IMR-90 (cell line): ENCODE results near the gene CREG2. TPM values are rescaled to one million over a fixed set of nuclear protein-coding genes. Genes with fewer than 3 reads are reported as not detected.

Source experiments
- ATAC-seq: fragments of 200-7000 bp; cut with Tn5 transposase; 2 replicates; pipeline ENCODE4 v1.9.1; 2020; ENCODE audit warnings: low read depth, mild to moderate bottlenecking, moderate library complexity
- BruUV-seq: library from RNA; stranded (reverse); fragments of 400-500 nt; replicated peaks from 2 replicates; lab custom pipeline; 2021; lab: Mats Ljungman, UMichigan
- CTCF ChIA-PET: fragments of 300-600 bp; formaldehyde crosslinking; extraction: SDS; loops from one replicate; lab custom pipeline; 2021; ENCODE audit warnings: antibody characterized with exemption; lab: Yijun Ruan, JAX
- POLR2A ChIA-PET: fragments of 300-600 bp; sonication (Branson Sonifier 250); formaldehyde crosslinking; loops from one replicate; lab custom pipeline; 2022; ENCODE audit warnings: antibody characterized with exemption; ENCODE audit not compliant: unreplicated experiment; lab: Charles Lee
- DNase-seq: peaks from one replicate; pipeline ENCODE4 v3.0.0; 2013
- H2AFZ ChIP-seq: replicated peaks from 2 replicates; pipeline ENCODE3; 2013; ENCODE audit warnings: low read length, mild to moderate bottlenecking; ENCODE audit not compliant: poor library complexity
- H2AK5ac ChIP-seq: 2 replicates; pipeline ENCODE4 v1.6.1; 2013; ENCODE audit warnings: low read depth, low read length, inconsistent platforms
- H2AK9ac ChIP-seq: replicated peaks from 2 replicates; pipeline ENCODE3; 2013; ENCODE audit warnings: mild to moderate bottlenecking, low read depth, low read length, moderate library complexity; ENCODE audit not compliant: poor library complexity
- H2BK120ac ChIP-seq: 2 replicates; pipeline ENCODE4 v1.6.1; 2013; ENCODE audit warnings: low read depth, low read length, inconsistent platforms
- H2BK15ac ChIP-seq: 3 replicates; pipeline ENCODE4 v1.6.1; 2013; ENCODE audit warnings: low read depth, low read length, inconsistent platforms
- H2BK20ac ChIP-seq: 2 replicates; pipeline ENCODE4 v1.6.1; 2013; ENCODE audit warnings: low read depth, mild to moderate bottlenecking, inconsistent platforms, low read length, moderate library complexity
- H2BK5ac ChIP-seq: 2 replicates; pipeline ENCODE4 v1.6.1; 2013; ENCODE audit warnings: mild to moderate bottlenecking, low read depth, low read length, inconsistent platforms; ENCODE audit not compliant: poor library complexity, severe bottlenecking
- H3K14ac ChIP-seq: replicated peaks from 2 replicates; pipeline ENCODE4 v1.6.1; 2013; ENCODE audit warnings: low read depth, low read length, inconsistent platforms
- H3K18ac ChIP-seq: 2 replicates; pipeline ENCODE4 v1.6.1; 2013; ENCODE audit warnings: low read depth, low read length, control low read depth
- H3K23ac ChIP-seq: 2 replicates; pipeline ENCODE4 v1.6.1; 2013; ENCODE audit warnings: low read depth, low read length, inconsistent platforms
- H3K27ac ChIP-seq: 2 replicates; pipeline ENCODE4 v1.5.1; 2013; ENCODE audit warnings: mild to moderate bottlenecking, control low read depth, low read length; ENCODE audit not compliant: insufficient read depth
- H3K27me3 ChIP-seq: 2 replicates; pipeline ENCODE4 v1.6.1; 2013; ENCODE audit warnings: low read length; ENCODE audit not compliant: control insufficient read depth, insufficient read depth
- H3K36me3 ChIP-seq: 2 replicates; pipeline ENCODE4 v1.6.1; 2013; ENCODE audit warnings: low read length, mixed read lengths; ENCODE audit not compliant: control insufficient read depth, insufficient read depth
- H3K4ac ChIP-seq: 2 replicates; pipeline ENCODE4 v1.6.1; 2013; ENCODE audit warnings: low read depth, low read length, inconsistent platforms
- H3K4me1 ChIP-seq: 2 replicates; pipeline ENCODE4 v1.6.1; 2013; ENCODE audit warnings: low read length, mixed read lengths; ENCODE audit not compliant: control insufficient read depth, insufficient read depth
- H3K4me2 ChIP-seq: 2 replicates; pipeline ENCODE4 v1.6.1; 2013; ENCODE audit warnings: low read depth, mild to moderate bottlenecking, control low read depth, low read length, moderate library complexity
- H3K4me3 ChIP-seq: 2 replicates; pipeline ENCODE4 v1.5.1; 2013; ENCODE audit warnings: low read depth, mild to moderate bottlenecking, control low read depth, low read length, moderate library complexity; ENCODE audit not compliant: insufficient read depth
- H3K56ac ChIP-seq: 2 replicates; pipeline ENCODE4 v1.6.1; 2013; ENCODE audit warnings: low read length, inconsistent platforms; ENCODE audit not compliant: insufficient read depth; ENCODE audit errors: extremely low read depth
- H3K79me1 ChIP-seq, 2 experiments: 2 replicates each; pipeline ENCODE4 v1.6.1; 2013; ENCODE audit warnings: low read length in 2 of 2, inconsistent platforms in 1 of 2, low read depth in 1 of 2
- H3K9ac ChIP-seq: 2 replicates; pipeline ENCODE4 v1.6.1; 2013; ENCODE audit warnings: low read depth, low read length, control low read depth
- H3K9me1 ChIP-seq: 2 replicates; pipeline ENCODE4 v1.6.1; 2013; ENCODE audit warnings: low read length, inconsistent platforms; ENCODE audit not compliant: insufficient read depth
- H3K9me3 ChIP-seq: 2 replicates; pipeline ENCODE4 v1.6.1; 2013; ENCODE audit warnings: low read length; ENCODE audit not compliant: control insufficient read depth, insufficient read depth
- H4K20me1 ChIP-seq: 2 replicates; pipeline ENCODE4 v1.6.1; 2013; ENCODE audit warnings: low read length, inconsistent platforms; ENCODE audit not compliant: insufficient read depth
- H4K5ac ChIP-seq: 2 replicates; pipeline ENCODE4 v1.6.1; 2013; ENCODE audit warnings: mild to moderate bottlenecking, low read depth, low read length, control low read depth
- H4K8ac ChIP-seq, 2 experiments: 2 replicates each; pipeline ENCODE4 v1.6.1; 2013; ENCODE audit warnings: low read depth in 2 of 2, low read length in 2 of 2, control low read depth in 1 of 2, inconsistent platforms in 1 of 2
- H4K91ac ChIP-seq: 2 replicates; pipeline ENCODE4 v1.6.1; 2013; ENCODE audit warnings: low read depth, low read length, inconsistent platforms; ENCODE audit not compliant: insufficient read depth
- CHD1 ChIP-seq: IDR thresholded peaks from 2 replicates; pipeline ENCODE4 v1.6.1; 2012; ENCODE audit warnings: low read depth, low read length, improper control_type of control experiment
- USF2 ChIP-seq: fragments of 150-350 bp; IDR thresholded peaks from 2 replicates; pipeline ENCODE4 v1.6.1; 2017; ENCODE audit warnings: mild to moderate bottlenecking, antibody characterized with exemption, low read length, low read depth
- WGBS, 2 experiments: methylation state at CpG; one replicate each; pipeline versions ENCODE4 v1.1.5 to v1.1.7; 2013; ENCODE audit warnings: missing lambda C conversion rate in 2 of 2; ENCODE audit not compliant: insufficient read length in 1 of 2; ENCODE audit errors: extremely low coverage in 2 of 2; 5-methylcytosine and 5-hydroxymethylcytosine counted together
- dilution Hi-C: fragments of 300-500 bp; cut with HindIII; formaldehyde crosslinking; loops from one replicate; pipeline ENCODE4 v1.14.3; 2018; ENCODE audit warnings: low sequenced_read_pairs; ENCODE audit not compliant: unreplicated experiment
- in situ Hi-C: fragments of 300-500 bp; cut with MboI; formaldehyde crosslinking; loops from 3 replicates; pipeline ENCODE4 v1.14.3; 2019; ENCODE audit warnings: low sequenced_read_pairs, inconsistent platforms, mixed read lengths
- intact Hi-C: fragments of 100-400 bp; cut with micrococcal nuclease; formaldehyde crosslinking; loops from 2 replicates; pipeline ENCODE4 v1.10.0; 2022
- polyA plus RNA-seq, 3 experiments: library from polyadenylated mRNA; depleted of rRNA; stranded (reverse); fragments of >200 nt; gene quantifications; 2 replicates each; pipeline ENCODE4 v1.2.3, GENCODE V29; 2012; ENCODE audit warnings: low replicate concordance in 1 of 3
- total RNA-seq: library from RNA; depleted of rRNA; stranded (reverse); fragments of >200 nt; gene quantifications from 2 replicates; pipeline ENCODE4 v1.2.3, GENCODE V29; 2012

The CREG2 gene
- total and polyA plus RNA-seq, 2 of the 4 experiments (the other 2 are of a cell fraction): 0.17 TPM; not detected in 1

GRCh38 chr2:101380376-101380775 lies 6.9 kb downstream of the CREG2 start:
- H3K4me1 ChIP-seq: no peaks in the 10 kb centered on the region
- no peak overlapping the region for H2BK15ac ChIP-seq
- WGBS, 2 experiments: 70% methylated on average over 2 of the region's 11 CpGs; no CpG with 5 or more reads in 1 of the 2 experiments
- 0 out of 2 replicates have a peak, but pooled peaks have one; percentile 28 for TF ChIP-seq USF2
- no peak for TF ChIP-seq CHD1
- H4K8ac ChIP-seq: no peak overlapping the region
- H3K27me3 ChIP-seq: peaks cover 17% of the 10 kb centered on the region
- no peak overlapping the region for H2AFZ ChIP-seq
- in situ Hi-C loops (no loop called here), dilution Hi-C loops (no loop called here), intact Hi-C loops (no loop called here)
- no peak overlapping the region for H3K4me2 ChIP-seq
- no peak overlapping the region for H3K23ac ChIP-seq
- H3K56ac ChIP-seq: no peak overlapping the region
- H2BK120ac ChIP-seq: no peak overlapping the region
- H3K9me1 ChIP-seq: no peaks in the 10 kb centered on the region
- DNase-seq (peak; percentile 71), ATAC-seq (peak; percentile 74; the same call in 1 of the 2 replicates)
- no peaks in the 10 kb centered on the region for H3K9me3 ChIP-seq
- peak overlapping the region; percentile 57 for H2AK9ac ChIP-seq
- no peak overlapping the region for H3K4me3 ChIP-seq
- POLR2A ChIA-PET: no interaction called here
- H3K79me1 ChIP-seq: no peaks in the 10 kb centered on the region
- no peaks in the 10 kb centered on the region for H3K36me3 ChIP-seq
- no peak overlapping the region for H3K27ac ChIP-seq
- BruUV-seq: no TSS peak
- no peak overlapping the region for H2BK20ac ChIP-seq
- CTCF ChIA-PET: interaction anchor here (0.7 kb wide), 1 partner anchor 32 kb away, joined by 3 read pairs; no protein-coding TSS in a partner anchor
- H3K9ac ChIP-seq: no peak overlapping the region
- no peak overlapping the region for H2BK5ac ChIP-seq
- H3K18ac ChIP-seq: no peak overlapping the region
- H4K91ac ChIP-seq: no peak overlapping the region
- H4K5ac ChIP-seq: no peak overlapping the region
- H2AK5ac ChIP-seq: no peak overlapping the region
- no peaks in the 10 kb centered on the region for H4K20me1 ChIP-seq
- no peak overlapping the region for H3K14ac ChIP-seq
- no peak overlapping the region for H3K4ac ChIP-seq
